Astrocyte of the cerebellum (primary cell): ENCODE data around the gene CREB5.
"Not testable (repeated sequence)": the region's sequence is repeated elsewhere in the genome, so short reads cannot be mapped to it uniquely, and the experiment has no call there.

Experiments
- DNase-seq: peaks from one replicate; pipeline ENCODE4 v3.0.0-alpha.2; 2011; ENCODE audit warnings: low read depth
- H3K4me3 ChIP-seq: 2 replicates; pipeline ENCODE4 v1.5.1; 2011; ENCODE audit warnings: mild to moderate bottlenecking, low read depth, low read length, moderate library complexity
- in situ Hi-C: cut with HindIII; loops from 2 replicates; pipeline ENCODE4 v1.10.0; 2017; ENCODE audit warnings: low sequenced_read_pairs
- TF ChIP-seq, protein P1 (sequence below): IDR thresholded peaks from 2 replicates; pipeline ENCODE4 v1.5.1; 2012; ENCODE audit warnings: low read length, low read depth, moderate library complexity, mild to moderate bottlenecking; ENCODE audit errors: missing control alignments

Gene CREB5

GRCh38 chr7:28779954-28780353, 367.6 kb downstream of the CREB5 start:
- in situ Hi-C loops, result no loop called here
- TF ChIP-seq, protein P1, sequence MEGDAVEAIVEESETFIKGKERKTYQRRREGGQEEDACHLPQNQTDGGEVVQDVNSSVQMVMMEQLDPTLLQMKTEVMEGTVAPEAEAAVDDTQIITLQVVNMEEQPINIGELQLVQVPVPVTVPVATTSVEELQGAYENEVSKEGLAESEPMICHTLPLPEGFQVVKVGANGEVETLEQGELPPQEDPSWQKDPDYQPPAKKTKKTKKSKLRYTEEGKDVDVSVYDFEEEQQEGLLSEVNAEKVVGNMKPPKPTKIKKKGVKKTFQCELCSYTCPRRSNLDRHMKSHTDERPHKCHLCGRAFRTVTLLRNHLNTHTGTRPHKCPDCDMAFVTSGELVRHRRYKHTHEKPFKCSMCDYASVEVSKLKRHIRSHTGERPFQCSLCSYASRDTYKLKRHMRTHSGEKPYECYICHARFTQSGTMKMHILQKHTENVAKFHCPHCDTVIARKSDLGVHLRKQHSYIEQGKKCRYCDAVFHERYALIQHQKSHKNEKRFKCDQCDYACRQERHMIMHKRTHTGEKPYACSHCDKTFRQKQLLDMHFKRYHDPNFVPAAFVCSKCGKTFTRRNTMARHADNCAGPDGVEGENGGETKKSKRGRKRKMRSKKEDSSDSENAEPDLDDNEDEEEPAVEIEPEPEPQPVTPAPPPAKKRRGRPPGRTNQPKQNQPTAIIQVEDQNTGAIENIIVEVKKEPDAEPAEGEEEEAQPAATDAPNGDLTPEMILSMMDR, result no peak

GRCh38 chr7:28782362-28782761, 370.0 kb downstream of the CREB5 start:
- in situ Hi-C loops, result no loop called here
- no peak overlapping the region for H3K4me3 ChIP-seq
- TF ChIP-seq, protein P1, result no peak
- DNase-seq, result no peak

More at GRCh38 chr7:28779954-28780353, 367.6 kb downstream of the CREB5 start:
- H3K4me3 ChIP-seq, result no peak overlapping the region
- DNase-seq, result no peak

DNA sequence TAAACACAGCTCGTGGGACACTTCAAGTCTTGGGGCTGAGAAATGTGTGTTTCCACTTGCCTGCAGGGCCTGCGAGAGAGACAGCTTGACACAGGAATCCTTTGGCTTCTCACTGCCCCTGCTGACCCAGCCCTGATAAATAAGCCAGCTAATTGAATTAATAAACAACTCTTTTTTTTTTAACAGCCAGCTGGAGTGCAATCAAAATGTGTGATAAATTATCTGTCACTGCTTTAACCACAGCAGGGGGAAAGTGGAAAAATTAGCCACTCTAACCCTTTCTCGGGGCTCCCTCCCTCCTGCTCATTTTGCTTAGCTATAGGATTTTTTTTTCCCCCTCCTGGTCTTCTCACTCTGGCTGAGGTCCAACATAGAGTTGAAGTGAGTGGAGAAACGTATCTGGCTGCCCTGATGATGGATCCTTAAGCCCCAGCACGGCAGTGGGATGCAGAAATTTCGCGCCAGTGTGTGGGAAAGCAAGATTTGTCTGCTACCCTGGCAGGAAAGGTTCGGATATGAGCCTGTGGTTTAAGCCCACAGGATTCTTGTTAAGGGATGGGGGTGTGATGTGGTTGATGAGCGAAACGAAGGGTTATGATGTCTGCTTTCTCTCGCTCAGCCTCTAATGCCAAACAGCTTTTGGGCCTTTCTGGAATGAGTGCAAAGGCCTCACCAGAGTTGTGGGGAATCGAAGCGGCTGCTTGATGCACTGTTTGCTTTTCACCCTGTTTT, 372.0 kb downstream of the CREB5 start:
- in situ Hi-C loops, result no loop called here
- H3K4me3 ChIP-seq, result no peak overlapping the region

DNA sequence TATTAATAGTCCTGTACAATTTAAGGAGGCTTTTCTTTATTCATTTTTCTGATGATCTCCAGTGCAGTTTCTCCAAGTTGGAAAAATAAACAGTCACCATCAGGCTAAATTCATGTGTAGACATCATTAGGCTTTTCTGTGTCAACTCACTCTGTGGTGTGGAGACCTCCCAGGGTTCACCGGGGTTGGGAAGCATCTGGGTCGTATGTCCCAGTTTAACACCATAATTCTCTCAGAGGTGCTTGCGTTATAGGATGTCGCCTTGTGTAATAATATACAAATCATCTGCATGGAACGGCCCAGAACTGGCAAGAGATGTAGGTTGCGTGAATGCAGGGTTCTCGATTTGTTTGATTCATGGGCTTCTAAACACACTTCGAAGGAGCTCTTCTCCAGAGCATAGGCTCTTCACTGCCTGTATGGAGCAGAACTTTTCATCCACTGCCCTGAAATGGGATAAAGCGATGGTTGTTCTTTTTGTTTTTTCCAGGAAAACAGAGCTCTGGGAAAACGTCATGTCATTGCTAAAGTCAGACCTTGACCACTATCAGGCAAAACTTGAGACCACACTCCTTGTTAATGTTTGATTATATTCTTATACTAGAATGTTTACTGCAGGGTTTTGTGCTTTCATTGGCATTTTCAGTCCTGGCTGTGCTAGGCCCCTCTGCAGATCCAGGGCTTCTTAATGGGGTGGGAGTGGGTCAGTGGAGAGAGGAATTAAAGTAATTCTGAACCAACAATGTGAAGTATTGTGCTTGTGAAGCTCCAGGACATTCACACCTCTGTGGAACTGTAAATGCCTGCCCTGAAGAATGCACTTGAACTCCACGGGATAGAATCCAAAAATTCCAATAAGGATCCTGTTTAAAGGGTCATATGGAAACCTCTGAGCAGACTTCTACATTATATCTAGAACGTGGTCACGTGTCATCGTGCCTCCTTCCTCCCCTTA, 373.0 kb downstream of the CREB5 start:
- TF ChIP-seq, protein P1, result no peak
- H3K4me3 ChIP-seq, result no peak overlapping the region
- DNase-seq, result no peak
- in situ Hi-C loops, result no loop called here

More for the DNA sequence above, 372.0 kb downstream of the CREB5 start:
- DNase-seq, result peak; percentile 93
- TF ChIP-seq, protein P1, result no peak

GRCh38 chr7:28786156-28786555, 373.8 kb downstream of the CREB5 start:
- DNase-seq, H3K4me3 ChIP-seq, in situ Hi-C loops: not testable (repeated sequence)

GRCh38 chr7:28787106-28787505, 374.8 kb downstream of the CREB5 start:
- no peak overlapping the region for H3K4me3 ChIP-seq
- in situ Hi-C loops, result no loop called here
- DNase-seq, result no peak
- TF ChIP-seq, protein P1, result no peak
